ENCODE measurements around the gene KNDC1.

The KNDC1 gene

DNA sequence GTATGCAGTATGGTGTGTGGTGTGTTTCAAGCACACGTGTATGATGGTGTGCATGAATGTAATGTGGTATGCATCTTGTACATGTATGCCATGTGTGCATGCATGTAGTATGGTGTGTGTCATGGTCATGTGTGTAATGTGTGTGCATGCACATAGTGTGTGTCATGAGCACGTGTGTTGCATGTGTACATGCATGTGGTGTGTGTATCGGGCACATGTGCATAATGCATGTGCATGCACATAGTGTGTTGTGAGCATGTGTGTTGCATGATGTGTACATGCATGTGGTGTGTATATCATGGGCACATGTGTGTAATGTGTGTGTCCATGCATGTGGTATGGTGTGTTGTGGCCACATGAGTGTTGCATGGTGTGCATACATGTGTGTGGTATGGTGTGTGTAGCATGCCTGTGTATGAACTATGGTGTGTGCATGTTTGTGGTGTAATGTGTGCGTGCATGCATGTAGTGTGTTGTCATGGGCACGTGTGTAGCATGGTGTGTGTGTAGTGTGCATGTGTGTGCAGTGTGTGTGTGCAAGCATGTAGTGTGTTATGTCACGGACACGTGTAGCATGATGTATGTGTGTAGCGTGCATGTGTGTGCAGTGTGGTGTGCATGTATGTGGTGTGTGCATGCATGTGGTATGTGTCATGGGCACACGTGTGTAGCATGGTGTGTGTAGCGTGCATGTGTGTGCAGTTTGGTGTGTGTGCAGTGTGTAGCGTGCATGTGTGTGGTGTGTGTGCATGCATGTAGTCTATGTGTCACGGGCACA, 17.6 kb downstream of the KNDC1 start:
- no peak for DNase-seq (ENCODE audit: low read depth in 2 of 2)

DNA sequence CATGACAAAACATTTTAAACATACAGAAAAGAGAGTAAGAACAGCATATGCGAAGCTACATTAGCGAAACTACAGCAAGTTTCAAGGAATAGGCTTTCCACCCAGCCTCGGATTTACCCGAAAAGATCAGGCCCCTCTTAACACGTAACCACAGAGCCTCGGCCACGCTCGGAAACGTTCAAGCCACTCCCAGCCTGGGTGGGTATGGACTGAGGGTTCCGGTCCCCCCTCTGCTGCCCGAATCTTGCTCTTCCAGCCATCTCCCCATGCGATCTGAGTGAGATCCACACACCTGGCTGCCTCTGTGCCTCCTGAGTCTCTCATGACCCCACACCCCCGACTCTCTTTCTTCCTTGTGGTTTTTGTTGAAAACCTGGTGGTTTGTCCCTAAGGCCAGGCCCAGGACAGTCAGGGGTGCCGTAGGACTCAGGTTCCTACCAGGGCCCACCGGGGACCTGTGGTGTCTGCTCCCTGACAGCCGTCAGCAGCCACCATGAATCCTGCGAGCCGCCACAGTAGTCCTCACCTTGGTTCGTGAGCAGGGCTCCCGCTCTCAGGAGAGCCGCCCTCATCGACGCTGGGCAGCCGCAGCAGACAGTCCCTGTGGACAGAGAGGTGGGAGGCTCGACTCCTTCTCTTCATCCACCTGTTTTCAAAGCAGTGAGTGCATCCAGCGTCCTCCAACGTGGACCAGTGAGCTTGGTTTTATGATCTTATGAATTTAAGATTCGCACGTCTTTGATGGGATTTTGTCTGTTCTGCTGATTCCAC, 18.5 kb downstream of the KNDC1 start:
- DNase-seq (ENCODE audit: low read depth in 2 of 2) = no peak

DNA sequence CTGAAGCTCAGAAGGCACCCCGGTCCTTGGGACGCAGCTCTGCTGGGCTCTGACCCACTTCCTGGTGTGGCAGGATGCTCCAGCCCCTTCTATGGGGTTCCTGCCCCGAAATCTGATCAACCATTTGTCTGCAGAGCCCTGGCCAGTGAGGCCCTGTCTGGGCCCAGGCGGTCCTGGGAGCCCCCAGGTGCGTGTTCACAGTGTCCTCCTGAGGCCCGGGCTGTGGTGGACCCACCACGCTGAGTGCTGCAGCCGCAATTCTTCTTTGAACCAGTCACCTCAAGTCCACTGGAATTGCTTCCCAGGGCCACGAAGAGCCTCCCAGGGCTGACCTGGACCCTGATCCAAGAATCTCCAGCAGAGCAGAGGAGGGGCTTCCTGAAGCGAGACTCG, 19.1 kb downstream of the KNDC1 start:
- DNase-seq (ENCODE audit: low read depth in 2 of 2) = no peak

DNA sequence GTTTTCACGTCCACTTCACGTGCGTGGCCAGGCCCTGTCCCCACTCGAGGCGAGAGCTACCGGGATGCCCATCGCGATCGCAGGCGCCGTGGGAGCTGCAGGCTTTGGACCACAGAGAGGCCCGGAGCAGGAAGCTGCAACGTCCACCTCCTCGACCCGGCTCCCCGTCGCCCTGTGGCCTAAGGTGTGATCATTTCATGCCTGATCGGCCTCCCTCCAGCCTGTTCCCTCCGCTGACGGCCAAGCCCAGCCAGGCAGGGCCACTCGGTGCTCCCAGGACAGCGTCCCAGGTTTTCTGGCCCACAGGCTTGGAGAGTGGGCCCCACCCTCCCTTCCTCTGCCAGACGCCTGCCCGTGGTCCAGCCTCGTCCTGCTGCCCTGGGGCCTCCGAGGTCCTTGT, 19.6 kb downstream of the KNDC1 start:
- no peak for DNase-seq (ENCODE audit: low read depth in 2 of 2)

DNA sequence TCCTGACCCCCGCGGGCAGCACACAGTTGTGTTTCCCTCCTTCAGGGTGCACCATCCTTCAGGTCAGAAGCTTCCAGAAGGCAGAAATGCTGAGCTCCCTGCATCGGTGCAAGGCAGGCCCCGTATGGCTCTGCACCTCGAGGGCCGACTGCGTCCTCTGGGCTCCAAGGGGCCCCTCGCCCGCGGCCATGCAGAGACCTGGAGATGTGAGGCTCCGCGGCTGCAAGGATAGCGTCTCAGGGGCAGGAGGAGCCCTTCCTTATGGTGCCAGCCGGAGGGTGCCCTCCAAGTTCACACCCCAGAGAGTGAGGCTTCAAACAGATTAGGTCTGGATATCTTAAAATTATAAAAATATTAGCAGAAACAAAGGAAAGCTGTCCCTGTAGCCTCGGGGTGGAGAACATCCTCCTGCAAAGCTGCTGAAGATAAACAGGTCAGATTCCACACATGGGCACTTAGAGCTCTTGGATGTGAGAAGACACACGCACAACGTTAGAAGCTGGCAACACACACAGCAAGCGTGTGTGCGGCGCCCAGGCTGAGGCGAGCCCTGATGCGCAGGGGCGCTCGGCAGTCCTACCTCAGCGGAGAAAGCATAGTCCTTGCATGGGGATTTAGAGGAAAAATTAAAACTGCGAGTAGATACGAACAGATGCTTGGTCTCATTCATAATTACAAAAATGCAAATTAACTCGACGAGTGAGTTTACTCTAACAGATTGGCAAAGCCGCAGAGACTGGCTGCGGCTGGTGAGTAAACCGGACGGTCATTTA, 20.4 kb downstream of the KNDC1 start:
- no peak for DNase-seq (ENCODE audit: low read depth in 2 of 2)

DNA sequence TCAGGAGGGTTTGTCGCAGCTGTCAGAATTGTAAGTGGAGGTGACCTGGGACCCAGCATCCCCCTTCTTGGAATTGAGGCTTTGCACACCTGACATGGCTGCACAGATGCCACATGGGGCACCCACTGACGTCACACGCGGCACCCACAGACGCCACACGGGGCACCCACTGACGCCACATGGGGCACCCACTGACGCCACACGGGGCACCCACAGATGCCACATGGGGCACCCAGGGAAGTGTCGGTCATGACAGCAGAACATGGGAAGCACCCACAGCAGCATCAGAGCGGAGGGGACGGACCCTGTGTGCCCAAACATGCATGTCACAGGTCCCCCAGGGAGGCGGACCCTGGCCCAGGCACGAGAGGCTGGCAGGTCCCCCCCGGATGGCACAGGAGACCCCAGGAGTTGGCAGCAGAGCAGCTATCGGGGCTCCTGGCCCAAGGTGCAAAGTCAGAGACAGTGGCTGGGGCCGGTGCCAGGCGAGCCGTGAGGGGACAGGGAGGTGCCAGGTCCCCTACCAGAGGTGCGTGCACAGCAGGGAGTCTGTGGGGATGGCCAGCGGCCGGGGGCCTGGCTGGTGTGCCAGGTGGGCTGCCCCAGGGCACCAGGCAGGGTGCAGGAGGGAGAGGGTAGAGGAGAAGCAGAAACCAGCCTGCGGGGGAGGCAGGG, 21.1 kb downstream of the KNDC1 start:
- DNase-seq (ENCODE audit: low read depth in 2 of 2) = no peak

DNA sequence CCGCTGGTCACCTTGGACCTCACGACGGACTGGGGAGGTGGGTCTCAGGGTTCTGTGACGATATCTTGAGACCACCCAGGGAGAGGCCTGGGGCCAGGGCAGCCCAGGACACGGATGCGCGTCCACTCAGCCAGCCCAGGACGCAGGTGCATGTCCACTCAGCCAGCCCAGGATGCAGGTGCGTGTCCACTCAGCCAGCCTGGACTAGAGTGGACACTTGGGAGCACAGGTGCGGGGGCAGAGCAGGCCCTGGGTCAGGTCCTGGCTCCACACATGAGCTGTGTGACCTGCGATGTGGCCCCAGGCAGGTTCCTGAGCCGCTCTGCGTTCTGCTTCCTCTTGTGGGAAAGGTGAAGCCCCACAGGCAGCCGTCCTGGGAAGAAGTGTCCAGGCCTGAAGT, 22.2 kb downstream of the KNDC1 start:
- no peak for DNase-seq (ENCODE audit: low read depth in 2 of 2)

DNA sequence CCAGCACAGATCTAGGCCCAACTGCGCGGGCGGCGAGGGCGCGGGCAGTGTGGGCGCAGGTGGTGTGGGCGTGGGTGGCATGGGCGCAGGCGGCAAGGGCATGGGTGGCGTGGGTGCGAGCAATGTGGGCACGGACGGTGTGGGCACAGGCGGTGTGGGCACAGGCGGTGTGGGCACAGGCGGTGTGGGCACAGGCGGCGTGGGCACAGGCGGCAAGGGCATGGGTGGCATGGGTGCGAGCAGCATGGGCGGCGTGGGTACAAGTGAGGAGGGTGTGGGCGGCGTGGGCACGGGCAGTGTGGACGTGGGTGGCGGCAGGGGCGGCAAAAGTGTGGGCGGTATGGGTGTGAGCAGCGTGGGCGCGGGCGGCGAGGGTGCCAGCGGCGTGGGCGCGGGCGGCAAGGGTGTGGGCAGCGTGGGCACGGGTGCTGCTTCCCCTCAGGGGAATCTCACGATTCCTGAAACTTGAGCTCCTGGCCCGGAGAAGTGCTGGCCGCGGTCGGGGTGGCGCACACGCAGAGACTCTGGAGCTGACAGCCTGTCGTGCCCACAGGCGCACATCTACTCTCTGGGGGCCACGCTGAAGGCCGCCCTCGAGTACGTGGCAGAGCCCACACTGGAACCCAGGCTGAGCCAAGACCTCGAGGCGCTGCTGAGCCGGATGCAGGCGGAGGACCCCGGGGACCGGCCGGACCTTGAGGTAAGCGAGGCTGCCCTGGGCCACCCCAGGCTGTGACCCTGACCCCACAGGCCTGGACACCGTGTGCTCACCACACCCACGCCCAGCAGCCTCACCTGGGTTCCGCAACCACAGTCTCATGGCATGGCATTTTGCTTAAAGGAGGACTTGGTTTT, 23.0 kb downstream of the KNDC1 start:
- no peak for DNase-seq (ENCODE audit: low read depth in 2 of 2)

DNA sequence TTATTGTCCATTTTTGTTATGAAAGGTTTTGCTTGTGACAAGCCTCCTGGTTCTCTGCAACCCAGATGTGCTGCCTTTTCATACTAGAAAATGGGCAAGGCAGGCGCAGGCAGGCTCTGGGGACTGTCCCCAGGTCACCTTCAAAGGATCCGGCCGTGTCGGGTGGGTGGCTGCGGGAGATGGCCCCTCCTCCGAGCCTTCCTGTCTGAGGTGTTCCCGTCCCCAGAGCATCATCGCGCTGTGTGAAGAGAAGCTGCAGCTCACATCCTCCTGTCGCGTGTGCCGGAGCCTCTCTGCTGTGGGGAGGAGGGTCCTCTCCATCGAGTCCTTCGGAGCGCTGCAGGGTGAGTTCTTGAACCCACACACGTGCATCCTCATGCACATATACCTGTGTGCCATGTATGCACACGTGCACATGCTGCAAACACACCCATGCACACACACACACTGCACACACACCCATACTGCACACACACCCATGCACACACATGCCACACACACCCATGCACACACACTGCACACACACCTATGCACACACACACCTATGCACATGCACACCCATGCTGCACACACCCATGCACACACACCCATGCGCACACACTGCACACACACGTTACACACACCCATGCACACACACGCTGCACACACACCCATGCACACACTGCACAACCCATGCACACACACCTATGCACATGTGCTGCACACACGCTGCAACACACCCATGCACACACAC, 23.8 kb downstream of the KNDC1 start:
- DNase-seq (ENCODE audit: low read depth in 2 of 2) = no peak

DNA sequence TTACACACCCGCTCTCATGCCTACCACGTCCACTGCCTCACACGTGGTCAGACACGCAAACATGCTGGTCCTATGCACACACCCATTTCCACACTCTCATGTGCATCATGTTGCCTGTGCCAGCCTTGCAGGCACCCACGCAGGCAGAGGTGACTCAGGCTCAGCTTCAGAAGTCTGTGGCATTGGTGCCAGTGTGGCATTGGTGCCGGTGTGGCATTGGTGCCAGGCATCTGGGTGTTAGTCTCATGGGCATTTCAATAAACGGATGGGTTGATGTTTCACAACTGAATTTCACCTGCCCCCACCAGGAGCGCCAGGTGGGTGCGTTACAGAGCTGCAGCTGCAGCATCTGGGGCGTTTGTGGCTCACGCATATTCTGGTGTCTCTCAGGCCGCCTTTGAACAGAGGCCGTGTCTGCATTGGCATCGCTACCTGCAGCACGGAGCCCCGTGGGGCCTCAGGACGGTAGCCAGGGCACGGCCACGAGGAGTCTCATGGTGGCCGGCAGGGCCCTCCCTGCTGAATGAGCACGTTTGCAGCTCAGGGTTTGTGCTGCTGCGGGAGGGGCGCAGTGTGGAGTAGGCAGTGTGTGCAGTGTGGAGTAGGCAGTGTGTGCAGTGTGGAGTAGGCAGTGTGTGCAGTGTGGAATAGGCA, 24.7 kb downstream of the KNDC1 start:
- no peak for DNase-seq (ENCODE audit: low read depth in 2 of 2)

DNA sequence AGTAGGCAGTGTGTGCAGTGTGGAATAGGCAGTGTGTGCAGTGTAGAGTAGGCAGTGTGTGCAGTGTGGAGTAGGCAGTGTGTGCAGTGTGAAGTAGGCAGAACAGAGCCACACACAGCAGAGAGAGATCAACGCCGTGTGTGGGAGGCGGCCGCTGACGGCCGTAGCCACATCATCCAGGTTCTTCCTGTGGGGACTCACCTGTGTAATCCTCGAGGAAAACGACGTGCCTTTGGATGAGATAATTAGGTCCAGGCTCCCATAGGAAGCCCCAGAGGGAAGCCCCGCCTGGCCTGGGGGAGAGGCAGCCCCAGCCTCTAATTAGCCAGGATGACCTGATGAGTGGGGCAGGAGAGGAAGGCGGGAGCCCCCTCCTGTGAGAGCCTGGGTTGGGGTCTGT, 25.4 kb downstream of the KNDC1 start:
- DNase-seq (ENCODE audit: low read depth in 2 of 2) = no peak

DNA sequence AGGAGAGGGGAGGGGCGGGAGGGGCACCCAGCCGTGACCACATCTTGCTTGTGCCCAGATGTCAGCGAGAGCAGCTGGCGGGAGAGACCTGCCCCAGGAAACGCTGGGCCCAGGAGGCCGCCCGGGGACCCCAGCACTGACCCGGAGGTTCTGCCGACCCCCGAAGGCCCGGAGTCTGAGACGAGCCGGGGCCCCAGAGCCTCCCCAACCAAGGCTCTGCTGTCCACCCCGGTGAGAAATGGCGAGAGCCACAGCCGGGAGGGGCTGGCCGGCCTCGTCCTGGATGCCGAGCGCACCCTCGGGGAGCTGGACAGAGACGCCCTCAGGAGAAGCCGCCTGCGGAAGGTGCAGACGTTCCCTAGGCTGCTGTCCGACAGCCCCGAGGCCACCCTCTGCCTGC, 25.9 kb downstream of the KNDC1 start:
- no peak for DNase-seq (ENCODE audit: low read depth in 2 of 2)

DNA sequence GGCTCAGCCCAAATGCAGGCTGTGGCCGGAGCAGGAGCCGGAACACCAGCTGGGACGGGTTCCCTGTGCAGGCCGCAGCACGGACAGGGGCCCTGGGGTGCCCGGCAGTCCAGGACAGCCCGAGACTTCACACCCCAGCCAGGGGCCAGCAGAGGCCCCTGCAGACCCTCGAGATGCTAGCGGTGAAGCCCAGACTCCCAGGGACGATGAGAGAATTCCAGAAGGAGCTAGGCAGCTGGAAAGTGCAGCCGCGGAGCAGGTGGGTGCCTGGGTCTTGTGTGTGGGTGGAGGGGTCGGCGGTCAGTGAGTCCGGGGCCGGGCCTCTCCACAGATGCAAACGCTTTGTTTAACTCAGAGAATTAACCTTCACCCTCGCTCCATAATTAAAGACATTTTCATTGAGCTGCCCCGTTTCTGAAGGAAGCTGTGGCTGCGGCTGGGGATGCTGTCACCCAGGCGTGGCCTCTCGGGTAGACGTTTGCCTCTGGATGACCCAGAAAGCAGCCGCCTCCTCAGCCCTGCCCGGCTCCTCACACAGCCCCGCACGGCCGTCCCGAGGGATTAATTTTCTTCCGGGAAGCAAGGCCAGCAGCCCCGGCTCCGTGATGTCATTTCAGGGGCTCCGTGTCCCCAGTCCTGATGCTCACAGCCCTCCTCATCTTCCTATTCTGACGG, 26.5 kb downstream of the KNDC1 start:
- DNase-seq (ENCODE audit: low read depth in 2 of 2) = no peak

DNA sequence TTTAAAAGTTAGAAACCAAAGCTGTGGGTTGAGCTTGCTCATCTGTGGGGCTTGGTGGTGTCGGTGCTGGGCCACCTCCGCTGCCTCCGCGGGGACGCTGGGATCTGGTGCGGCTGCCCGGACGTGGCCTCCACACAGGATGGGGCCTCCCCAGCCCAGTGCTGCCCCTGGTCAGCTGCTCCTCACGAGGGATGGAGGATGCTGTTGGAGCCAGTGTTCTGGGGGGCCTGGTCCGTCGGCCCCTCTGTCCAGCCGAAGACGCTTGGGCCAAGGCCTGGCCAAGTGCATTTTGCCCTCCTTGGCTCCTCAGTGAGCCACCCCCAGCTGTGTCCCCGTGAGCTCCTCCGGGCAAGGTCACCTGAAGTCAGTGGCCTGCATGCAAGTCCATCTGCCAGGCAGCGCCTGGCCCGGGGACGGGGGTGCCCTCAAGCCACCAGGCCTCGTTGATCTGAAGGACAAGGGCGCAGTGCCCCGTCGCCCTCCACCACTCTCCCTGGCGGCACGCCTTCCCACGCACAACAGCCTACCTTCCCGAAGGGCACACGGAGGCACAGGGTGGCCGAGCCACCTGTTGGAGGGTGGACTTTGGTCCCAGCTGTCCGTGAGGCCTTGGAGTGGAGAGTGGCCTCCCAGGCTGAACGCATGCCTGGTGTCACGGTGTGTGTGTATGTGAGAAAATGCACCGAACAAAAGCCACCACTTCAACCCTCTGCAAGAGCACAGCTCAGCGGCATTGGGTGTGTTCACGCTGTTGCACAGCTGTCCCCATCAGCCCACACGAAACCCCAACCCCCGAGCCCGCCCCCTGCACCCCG, 27.3 kb downstream of the KNDC1 start:
- DNase-seq (ENCODE audit: low read depth in 2 of 2) = no peak

DNA sequence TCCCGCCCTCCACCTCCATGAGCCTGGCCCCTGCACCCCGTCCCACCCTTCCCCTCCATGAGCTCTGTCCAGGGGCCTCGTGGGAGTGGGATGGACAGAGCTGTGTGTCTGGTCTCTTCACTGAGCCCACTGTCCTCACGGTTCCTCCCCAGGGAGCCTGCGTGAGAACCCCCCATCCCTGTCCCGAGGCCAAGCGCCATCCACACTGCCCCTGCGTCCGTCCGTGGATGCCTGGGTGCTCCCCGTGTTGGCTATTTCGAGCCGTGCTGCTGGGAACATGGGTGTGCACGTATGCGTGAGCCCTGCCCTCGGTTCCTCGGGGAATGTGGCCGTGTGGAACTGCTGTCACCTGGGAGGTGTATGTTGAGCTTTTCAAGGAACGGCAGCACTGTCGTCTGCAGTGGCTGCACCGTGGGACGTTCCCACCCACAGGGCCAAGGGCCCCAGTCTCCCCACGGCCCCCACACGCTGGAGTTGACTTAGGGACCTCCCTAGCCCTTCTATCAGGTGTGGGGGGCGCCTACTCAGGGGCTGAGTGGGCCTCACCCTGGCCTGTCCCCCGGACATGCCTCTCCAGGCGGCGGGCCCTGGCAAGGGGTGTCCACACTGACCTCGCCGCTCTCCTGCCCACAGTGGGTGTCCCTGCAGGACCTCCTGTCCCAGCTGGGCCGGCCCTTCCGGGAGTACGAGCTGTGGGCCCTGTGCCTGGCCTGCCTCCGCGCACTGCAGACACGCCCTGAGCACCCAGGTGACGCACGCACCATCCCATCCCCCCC, 28.1 kb downstream of the KNDC1 start:
- no peak for DNase-seq (ENCODE audit: low read depth in 2 of 2)

DNA sequence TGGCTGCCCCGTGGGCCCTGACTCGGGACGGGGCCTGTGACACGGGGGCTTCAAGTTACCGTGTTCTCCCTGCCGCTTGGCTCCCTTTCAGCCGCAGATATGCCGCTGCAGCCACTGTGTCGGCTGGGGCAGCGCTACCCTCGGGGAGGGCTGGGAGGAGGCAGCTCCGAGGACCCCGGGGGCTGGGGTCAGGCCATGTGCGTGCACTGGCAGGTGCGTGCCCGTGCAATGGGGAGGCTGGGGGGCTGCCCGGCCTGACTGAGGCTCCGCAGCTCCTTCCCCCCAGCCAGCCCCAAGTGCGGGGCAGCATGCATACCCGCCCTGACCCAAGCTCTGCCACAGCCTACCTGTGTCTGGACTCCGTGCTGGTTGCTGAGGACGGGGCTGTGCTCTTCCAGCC, 29.2 kb downstream of the KNDC1 start:
- no peak for DNase-seq (ENCODE audit: low read depth in 2 of 2)

DNA sequence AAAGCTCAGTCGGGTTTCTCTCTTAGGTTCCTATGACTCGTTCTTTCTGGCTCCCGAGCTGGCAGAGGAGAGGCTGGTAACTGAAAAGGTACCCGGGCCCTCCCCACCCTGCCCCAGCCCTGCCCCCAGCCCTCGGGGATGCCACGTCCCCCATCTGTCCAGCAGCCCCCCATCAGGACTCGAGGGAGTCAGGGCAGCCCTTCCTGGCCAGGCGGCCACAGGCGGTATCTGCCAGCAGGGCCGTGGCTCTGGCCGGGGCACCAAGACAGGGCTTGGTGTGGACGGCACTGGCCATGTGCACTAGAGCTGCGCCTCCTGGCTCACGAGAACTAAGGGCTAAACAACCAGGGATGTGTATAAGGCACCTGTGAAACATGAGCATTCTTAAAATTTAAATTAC, 29.7 kb downstream of the KNDC1 start:
- DNase-seq (ENCODE audit: low read depth in 2 of 2) = no peak

DNA sequence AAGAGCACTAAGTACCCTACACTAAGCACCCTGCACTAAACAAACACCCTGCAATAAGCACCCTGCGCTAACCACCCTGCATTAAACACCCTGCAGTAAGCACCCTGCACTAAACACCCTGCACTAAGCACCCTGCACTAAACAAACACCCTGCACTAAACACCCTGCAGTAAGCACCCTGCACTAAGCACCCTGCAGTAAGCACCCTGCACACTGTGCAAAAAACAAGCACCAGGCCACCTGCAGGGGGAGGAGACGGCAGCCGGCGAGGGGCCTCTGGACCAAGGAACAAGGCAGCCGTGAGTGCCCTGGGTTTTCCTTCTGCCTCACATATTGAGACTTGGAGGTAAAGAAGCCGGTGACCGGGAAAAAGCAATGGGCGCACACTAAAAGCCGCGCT, 30.2 kb downstream of the KNDC1 start:
- no peak for DNase-seq (ENCODE audit: low read depth in 2 of 2)

Measured in stimulated activated CD8-positive, alpha-beta memory T cell treated with anti-CD3 and anti-CD28 coated beads, Interleukin-15, amount 100 ng/mL, for 48 hours (primary cell).